GM23338 (cell line): ENCODE measurements around the gene MGLL. TPM values are rescaled to one million over a fixed set of nuclear protein-coding genes. Genes with fewer than 3 reads are reported as not detected.

Experiments used
- ATAC-seq: fragments of 200-7000 bp; cut with Tn5 transposase; 3 replicates; pipeline ENCODE4 v1.9.1; 2020
- DNase-seq: peaks from one replicate; pipeline ENCODE4 v3.0.0-alpha.2; 2015; ENCODE audit warnings: low spot score
- H2AFZ ChIP-seq: fragments of 200-600 bp; sonication (generic); 2 replicates; pipeline ENCODE4 v1.8.0; 2016; ENCODE audit warnings: antibody characterized with exemption, mild to moderate bottlenecking, moderate library complexity
- H3F3A ChIP-seq: fragments of 200-600 bp; sonication (generic); replicated peaks from 2 replicates; pipeline ENCODE4 v1.8.0; 2017; ENCODE audit warnings: antibody characterized with exemption, mixed run types, low read depth
- H3K27ac ChIP-seq: fragments of 200-600 bp; sonication (generic); 2 replicates; pipeline ENCODE4 v1.6.1; 2016; ENCODE audit warnings: low read depth
- H3K27me3 ChIP-seq: fragments of 200-600 bp; sonication (generic); 2 replicates; pipeline ENCODE4 v1.8.0; 2016; ENCODE audit warnings: mild to moderate bottlenecking, mixed run types, moderate library complexity; ENCODE audit not compliant: insufficient read depth
- H3K36me3 ChIP-seq: fragments of 200-600 bp; sonication (generic); 2 replicates; pipeline ENCODE4 v1.8.0; 2016; ENCODE audit warnings: mild to moderate bottlenecking; ENCODE audit not compliant: insufficient read depth
- H3K4me1 ChIP-seq: fragments of 200-600 bp; sonication (generic); 2 replicates; pipeline ENCODE4 v1.8.0; 2016; ENCODE audit warnings: mild to moderate bottlenecking, moderate library complexity; ENCODE audit not compliant: insufficient read depth
- H3K4me2 ChIP-seq: fragments of 200-600 bp; sonication (generic); 2 replicates; pipeline ENCODE4 v1.7.1; 2017; ENCODE audit warnings: mixed run types
- H3K4me3 ChIP-seq: fragments of 200-600 bp; sonication (generic); 2 replicates; pipeline ENCODE4 v1.6.1; 2016; ENCODE audit warnings: mixed run types
- H3K79me2 ChIP-seq: fragments of 200-600 bp; sonication (generic); replicated peaks from 2 replicates; pipeline ENCODE4 v1.8.0; 2017; ENCODE audit warnings: mild to moderate bottlenecking; ENCODE audit not compliant: insufficient read depth
- H3K9me2 ChIP-seq: fragments of 200-600 bp; sonication (generic); 2 replicates; pipeline ENCODE4 v1.8.0; 2017; ENCODE audit not compliant: insufficient read depth
- H4K20me1 ChIP-seq: fragments of 200-600 bp; sonication (generic); replicated peaks from 2 replicates; pipeline ENCODE4 v1.8.0; 2017; ENCODE audit warnings: mild to moderate bottlenecking; ENCODE audit not compliant: insufficient read depth
- H3K27ac Mint-ChIP-seq: 2 replicates; pipeline ENCODE4 v1.8.0; 2020; ENCODE audit warnings: inconsistent platforms, mild to moderate bottlenecking, moderate library complexity, mixed read lengths
- H3K27me3 Mint-ChIP-seq: 3 replicates; pipeline ENCODE4 v1.8.0; 2022; ENCODE audit warnings: low read depth, mild to moderate bottlenecking, moderate library complexity, mixed read lengths, inconsistent platforms; ENCODE audit not compliant: insufficient read depth, poor library complexity
- H3K36me3 Mint-ChIP-seq: 3 replicates; pipeline ENCODE4 v1.8.0; 2021; ENCODE audit warnings: low read depth, mild to moderate bottlenecking, inconsistent platforms, moderate library complexity, mixed read lengths
- H3K4me1 Mint-ChIP-seq: 3 replicates; pipeline ENCODE4 v1.8.0; 2020; ENCODE audit warnings: mild to moderate bottlenecking, inconsistent platforms, mixed read lengths
- H3K4me3 Mint-ChIP-seq: 3 replicates; pipeline ENCODE4 v1.8.0; 2021; ENCODE audit warnings: moderate library complexity, mild to moderate bottlenecking, inconsistent platforms, mixed read lengths
- H3K9me3 Mint-ChIP-seq: 3 replicates; pipeline ENCODE4 v1.8.0; 2020; ENCODE audit warnings: moderate library complexity, mild to moderate bottlenecking, inconsistent platforms, mixed read lengths
- CREB1 ChIP-seq: fragments of 250-450 bp; sonication (Bioruptor Pico); IDR thresholded peaks from 2 replicates; pipeline ENCODE4 v1.5.0; 2020; ENCODE audit warnings: low read depth, mild to moderate bottlenecking, moderate library complexity
- CTCF ChIP-seq, 2 experiments: fragments of 200-600 bp in 1 of 2; sonication (generic) in 1 of 2; conservative IDR thresholded peaks; 2 replicates each; pipeline versions ENCODE4 v1.5.1 to v1.6.1; 2016 to 2017; ENCODE audit warnings: antibody characterized with exemption in 2 of 2, low read depth in 2 of 2, mild to moderate bottlenecking in 2 of 2, moderate library complexity in 1 of 2
- ETS1 ChIP-seq: IDR thresholded peaks from 2 replicates; pipeline ENCODE4 v1.6.1; 2016; ENCODE audit warnings: antibody characterized with exemption
- EZH2 ChIP-seq: fragments of 200-600 bp; sonication (generic); IDR thresholded peaks from one replicate; pipeline ENCODE4 v1.8.0; 2017; ENCODE audit warnings: antibody characterized with exemption, mild to moderate bottlenecking, low read depth; ENCODE audit not compliant: unreplicated experiment
- EZH2phosphoT487 ChIP-seq: fragments of 200-600 bp; sonication (generic); IDR thresholded peaks from one replicate; pipeline ENCODE4 v1.8.1; 2018; ENCODE audit warnings: antibody characterized with exemption; ENCODE audit not compliant: unreplicated experiment
- JUNB ChIP-seq: IDR thresholded peaks from one replicate; pipeline ENCODE4 v1.6.1; 2016; ENCODE audit warnings: antibody characterized with exemption; ENCODE audit not compliant: unreplicated experiment
- NANOG ChIP-seq: IDR thresholded peaks from 2 replicates; pipeline ENCODE4 v1.6.1; 2016; ENCODE audit warnings: antibody characterized with exemption, borderline replicate concordance
- POLR2AphosphoS5 ChIP-seq: IDR thresholded peaks from 2 replicates; pipeline ENCODE4 v1.6.1; 2016; ENCODE audit warnings: antibody characterized with exemption, low read depth
- STAT1 ChIP-seq: IDR thresholded peaks from one replicate; pipeline ENCODE4 v1.6.1; 2016; ENCODE audit warnings: antibody characterized with exemption; ENCODE audit not compliant: unreplicated experiment
- ZNF114 ChIP-seq: fragments of 250-450 bp; sonication (Bioruptor Pico); IDR thresholded peaks from 2 replicates; pipeline ENCODE4 v1.5.0; 2020; ENCODE audit warnings: mild to moderate bottlenecking, moderate library complexity
- ZNF331 ChIP-seq: fragments of 250-450 bp; sonication (Bioruptor Pico); IDR thresholded peaks from 2 replicates; pipeline ENCODE4 v1.5.0; 2020; ENCODE audit warnings: low read depth, mild to moderate bottlenecking, moderate library complexity
- ZNF462 ChIP-seq: fragments of 250-450 bp; sonication (Bioruptor Pico); IDR thresholded peaks from 2 replicates; pipeline ENCODE4 v1.5.0; 2020; ENCODE audit warnings: mild to moderate bottlenecking, moderate library complexity
- polyA plus RNA-seq: library from polyadenylated mRNA; unstranded; fragments of >200 nt; fragmentation: Nextera tagmentation; extraction: Ambion mirVana; gene quantifications from 2 replicates; pipeline ENCODE4 v1.2.1, GENCODE V29; 2016
- total RNA-seq: library from RNA; depleted of rRNA; stranded (reverse); fragments of >200 nt; shearing (Covaris generic); gene quantifications from 2 replicates; pipeline ENCODE4 v1.2.3, GENCODE V29; 2014

MGLL gene
- total and polyA plus RNA-seq, 2 experiments from 2014 or later: 0.71 to 0.83 TPM

- ATAC-seq: no peak
These were observed 26.1 kb downstream of the MGLL start for GRCh38 chr3:127796045-127796830.

GRCh38 chr3:127794972-127795371, 27.3 kb downstream of the MGLL start:
- H3K4me1 Mint-ChIP-seq: peaks cover 9% of the 10 kb centered on the region
- H3K36me3 ChIP-seq: no peaks in the 10 kb centered on the region
- no peaks in the 10 kb centered on the region for H4K20me1 ChIP-seq
- H3K4me2 ChIP-seq: no peak overlapping the region
- H3K27me3 ChIP-seq: no peaks in the 10 kb centered on the region
- peaks cover 10% of the 10 kb centered on the region for H3K27me3 Mint-ChIP-seq
- H3K79me2 ChIP-seq: no peaks in the 10 kb centered on the region
- no peak overlapping the region for H3K4me3 Mint-ChIP-seq
- ATAC-seq (no peak), DNase-seq (no peak)
- no peaks in the 10 kb centered on the region for H3K9me3 Mint-ChIP-seq
- H3F3A ChIP-seq: no peaks in the 10 kb centered on the region
- H3K4me3 ChIP-seq: no peak overlapping the region
- no peak overlapping the region for H2AFZ ChIP-seq
- H3K27ac ChIP-seq: no peak overlapping the region
- no peaks in the 10 kb centered on the region for H3K4me1 ChIP-seq
- no peak overlapping the region for H3K27ac Mint-ChIP-seq
- H3K36me3 Mint-ChIP-seq: no peaks in the 10 kb centered on the region
- H3K9me2 ChIP-seq: no peaks in the 10 kb centered on the region
- no peak for TF ChIP-seq CTCF (conservative IDR thresholded peaks at IDR 0.05; ENCODE audit: low read depth in 2 of 2)
- TF ChIP-seq EZH2: no peak
- TF ChIP-seq ZNF114 (CRISPR knock-in tag): no peak
- TF ChIP-seq ZNF462: no peak
- TF ChIP-seq JUNB: no peak
- TF ChIP-seq POLR2AphosphoS5: no peak
- no peak for TF ChIP-seq ZNF331
- no peak for TF ChIP-seq NANOG

More at GRCh38 chr3:127796045-127796830, 26.1 kb downstream of the MGLL start:
- Histone ChIP-seq H4K20me1 (no peaks in the 10 kb centered on the region), H3K4me3 (no peak overlapping the region), H3K36me3 (no peaks in the 10 kb centered on the region), H3K4me2 (no peak overlapping the region), H2AFZ (no peak overlapping the region), H3K4me1 (no peaks in the 10 kb centered on the region), H3K27ac (no peak overlapping the region), H3K9me2 (no peaks in the 10 kb centered on the region), H3K79me2 (no peaks in the 10 kb centered on the region), H3F3A (no peaks in the 10 kb centered on the region), H3K27me3 (no peaks in the 10 kb centered on the region)
- DNase-seq: no peak
- no peaks in the 10 kb centered on the region for H3K36me3 Mint-ChIP-seq
- H3K4me3 Mint-ChIP-seq: no peak overlapping the region
- TF ChIP-seq STAT1 (no peak), EZH2phosphoT487 (no peak), ZNF114 (CRISPR knock-in tag) (no peak), CREB1 (CRISPR knock-in tag) (no peak), NANOG (no peak), JUNB (no peak), ETS1 (no peak), ZNF331 (no peak), EZH2 (no peak)
- no peaks in the 10 kb centered on the region for H3K9me3 Mint-ChIP-seq
- peaks cover 4% of the 10 kb centered on the region for H3K4me1 Mint-ChIP-seq
- H3K27me3 Mint-ChIP-seq: peaks cover 5% of the 10 kb centered on the region
- no peak overlapping the region for H3K27ac Mint-ChIP-seq
